RCC 7860 (cell line): ENCODE results near the gene DPY19L2.
"Not testable (repeated sequence)": the region's sequence is repeated elsewhere in the genome, so short reads cannot be mapped to it uniquely, and the experiment has no call there.

Experiments used
- DNase-seq: peaks from one replicate; pipeline ENCODE4 v3.0.0-alpha.2; 2015; ENCODE audit warnings: low spot score
- FAIRE-seq: peaks from 2 replicates; lab custom pipeline; 2012; peaks lifted over from hg19 to GRCh38; lab: Jason Lieb, UNC

DPY19L2 gene

DNA sequence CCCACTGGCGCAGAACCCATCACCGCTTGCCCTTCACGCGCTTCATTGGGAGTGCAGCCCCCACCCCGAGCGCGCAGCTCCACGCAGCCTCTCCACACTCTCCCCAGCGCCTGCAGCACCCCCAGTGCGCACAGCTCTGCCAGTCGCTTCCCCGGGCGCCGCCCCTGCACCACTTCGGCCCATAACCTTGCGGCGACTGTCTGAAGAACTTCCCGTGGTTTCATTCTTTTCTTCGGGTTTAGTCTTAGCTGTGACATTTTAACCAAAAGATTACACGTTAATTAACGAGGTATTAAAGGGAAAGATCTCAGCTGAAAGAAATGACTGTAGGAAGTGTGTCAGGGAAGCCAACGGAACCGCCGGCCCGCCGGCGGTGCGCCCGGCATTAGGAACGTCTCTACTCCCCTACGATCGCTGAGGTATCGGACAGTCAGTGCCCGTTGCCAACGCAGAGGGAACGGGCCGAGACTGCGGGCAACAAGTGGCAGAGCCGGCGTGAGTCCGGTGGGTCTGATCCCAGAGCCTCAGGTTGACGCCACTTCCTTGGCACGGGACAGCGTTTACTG lies 590 bp upstream of the DPY19L2 start:
- not testable (repeated sequence) for DNase-seq, FAIRE-seq

DNA sequence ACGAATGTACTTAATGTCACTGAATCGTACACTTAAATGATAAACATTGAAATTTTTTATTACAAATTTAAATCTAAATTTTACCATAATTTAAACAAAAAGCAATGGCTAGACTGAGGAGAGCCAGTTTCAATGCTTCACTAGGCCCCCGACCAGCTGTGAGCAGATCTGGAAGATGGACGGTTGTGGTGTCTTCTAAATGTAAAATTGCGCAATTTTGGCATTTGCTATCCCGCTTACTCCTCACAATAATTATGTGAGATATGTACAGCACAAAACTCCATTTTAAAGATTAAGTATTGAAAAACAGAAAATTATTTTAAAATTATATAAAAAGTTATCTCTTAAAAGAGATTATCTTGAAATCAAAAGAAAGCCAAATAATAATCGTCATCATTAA lies 5.3 kb downstream of the DPY19L2 start:
- not testable (repeated sequence) for DNase-seq, FAIRE-seq

DNA sequence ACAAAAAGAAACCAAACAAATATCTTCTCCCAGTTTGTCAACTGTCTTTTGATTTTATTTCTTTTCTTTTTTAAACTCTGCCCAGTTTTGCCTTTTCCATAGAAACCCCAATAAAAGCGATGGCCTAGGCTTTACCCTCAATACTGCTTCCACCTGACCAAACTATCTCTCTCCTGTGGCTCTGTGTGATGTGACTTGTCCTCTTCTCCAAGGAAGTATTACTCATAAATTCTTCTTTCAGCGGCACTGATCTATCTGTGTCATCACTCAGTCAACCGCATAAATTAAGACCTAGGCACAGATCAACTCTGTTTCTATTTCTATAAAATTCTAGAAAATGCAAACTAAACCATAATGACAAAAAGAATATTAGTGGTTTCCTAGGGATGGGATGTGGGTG lies 9.8 kb downstream of the DPY19L2 start:
- peak; percentile 27 for DNase-seq
- FAIRE-seq = peak; percentile 62

DNA sequence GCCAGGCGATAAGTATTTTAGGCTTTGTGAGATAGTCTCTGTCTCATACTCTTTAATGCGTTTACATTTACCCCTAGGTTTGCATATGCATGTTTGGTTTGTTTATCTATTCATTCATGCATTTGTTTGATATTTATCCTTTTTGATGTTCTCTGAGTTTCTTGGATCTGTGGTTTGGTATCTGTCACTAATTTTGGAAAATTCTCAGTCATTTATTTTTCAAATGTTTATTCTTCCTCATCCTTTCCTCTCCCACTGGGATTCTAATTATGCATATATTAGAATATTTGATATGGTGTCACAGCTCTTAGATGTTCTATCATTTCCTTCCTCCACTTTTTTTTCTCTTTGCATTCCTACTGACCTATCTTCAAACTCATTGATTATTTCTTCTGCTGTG lies 11.9 kb downstream of the DPY19L2 start:
- not testable (repeated sequence) for FAIRE-seq, DNase-seq

DNA sequence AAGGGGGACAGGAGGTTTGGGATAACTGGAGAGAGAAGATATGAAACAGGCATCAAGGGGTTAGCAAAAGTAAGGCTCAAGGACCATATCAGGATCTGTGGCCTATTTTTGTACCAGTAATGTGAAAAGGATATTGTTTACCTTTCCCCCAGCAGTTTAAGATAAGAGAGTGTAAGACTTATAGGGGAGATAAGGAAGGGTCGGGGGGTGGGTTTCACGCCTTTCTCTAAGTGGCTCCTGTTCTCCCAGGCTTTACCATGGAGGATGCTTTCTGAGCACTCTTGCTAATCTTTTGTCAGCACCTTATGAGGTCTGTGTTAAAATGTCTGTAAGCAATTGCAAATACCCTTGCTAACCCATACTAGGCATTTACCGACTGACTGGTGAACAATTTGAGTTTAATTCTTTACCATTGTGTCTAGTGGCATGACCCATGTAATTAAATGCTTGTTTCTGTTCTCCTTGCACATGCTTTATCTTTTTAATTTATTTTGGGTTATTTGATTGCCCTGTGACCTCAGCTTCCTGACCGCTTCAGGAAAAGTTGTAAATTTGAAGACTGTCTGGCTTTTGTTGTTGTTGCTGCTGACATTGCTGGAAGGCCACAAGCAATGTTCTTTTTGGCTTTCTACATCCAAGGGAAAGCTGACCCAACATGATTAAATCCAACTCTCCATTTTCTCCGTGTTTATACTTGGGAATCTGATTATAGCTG lies 12.6 kb downstream of the DPY19L2 start:
- DNase-seq, FAIRE-seq: not testable (repeated sequence)

DNA sequence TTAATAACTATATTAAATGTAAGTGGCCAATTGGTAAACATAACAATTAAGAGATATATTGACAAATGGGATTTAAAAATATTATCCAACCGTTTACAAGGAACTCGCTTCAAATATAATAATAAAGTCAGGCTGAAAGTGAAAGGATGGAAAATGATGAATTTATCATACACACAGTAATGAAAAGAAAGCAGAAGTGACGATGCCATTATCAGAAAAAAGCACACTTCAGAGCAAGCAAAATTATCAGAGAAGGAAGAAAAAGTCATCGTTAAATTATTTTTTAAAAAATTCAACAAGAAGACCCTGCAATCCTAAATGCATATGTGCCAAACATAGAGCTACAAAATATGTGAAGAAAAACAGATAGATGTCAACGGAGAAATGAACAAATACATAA lies 13.8 kb downstream of the DPY19L2 start:
- DNase-seq, FAIRE-seq: not testable (repeated sequence)

DNA sequence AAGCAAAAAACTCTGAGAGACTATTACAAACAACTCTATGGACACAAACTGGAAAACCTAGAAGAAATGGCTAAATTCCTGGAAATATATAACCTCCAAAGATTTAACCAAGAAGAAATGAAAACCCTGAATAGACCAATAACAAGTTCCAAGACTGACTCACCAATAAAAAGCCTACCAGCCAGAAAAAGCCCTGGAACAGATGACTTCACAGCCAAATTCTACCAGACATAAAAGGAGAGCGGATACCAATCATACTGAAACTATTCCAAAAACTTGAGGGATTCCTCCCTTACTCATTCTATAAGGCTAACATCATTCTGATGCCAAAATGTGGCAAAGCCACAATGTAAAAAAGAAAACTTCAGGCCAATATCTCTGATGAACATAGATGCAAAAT lies 18.8 kb downstream of the DPY19L2 start:
- FAIRE-seq (peak; percentile 53), DNase-seq (peak; percentile 60)

DNA sequence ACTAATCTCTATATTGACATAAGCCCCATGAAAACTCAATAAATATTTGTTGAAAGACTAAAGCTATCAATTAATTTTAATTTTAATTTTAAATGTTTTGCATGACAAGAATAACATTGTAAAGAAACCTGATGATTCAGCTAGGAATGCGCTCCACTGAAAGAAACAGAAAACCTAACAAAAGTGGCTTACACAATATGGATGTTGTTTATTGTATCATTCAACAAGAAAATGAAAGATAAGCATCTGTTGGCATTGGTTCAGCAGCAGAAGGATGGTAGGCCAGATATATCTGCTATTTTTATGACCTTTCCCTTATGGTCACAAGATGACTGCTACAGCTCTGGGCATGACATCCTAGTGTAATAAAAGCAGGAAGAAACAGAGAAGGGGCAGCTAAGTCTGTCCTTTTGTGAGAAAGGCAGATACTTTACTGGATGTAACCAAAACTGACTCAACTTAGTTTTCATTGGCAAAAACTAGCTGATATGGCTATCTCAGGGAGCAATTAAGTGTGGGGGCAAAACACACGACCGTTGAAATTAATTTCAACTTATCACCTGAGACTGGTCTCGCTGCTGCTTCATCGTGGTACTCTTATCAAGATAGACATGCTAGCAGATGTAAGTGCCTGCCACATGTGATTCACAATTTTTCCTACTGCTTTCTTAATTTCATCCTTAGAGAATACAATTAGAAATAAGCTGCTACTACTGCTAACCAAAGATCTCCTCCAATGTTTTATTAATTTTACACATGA lies 24.7 kb downstream of the DPY19L2 start:
- DNase-seq, FAIRE-seq: not testable (repeated sequence)

DNA sequence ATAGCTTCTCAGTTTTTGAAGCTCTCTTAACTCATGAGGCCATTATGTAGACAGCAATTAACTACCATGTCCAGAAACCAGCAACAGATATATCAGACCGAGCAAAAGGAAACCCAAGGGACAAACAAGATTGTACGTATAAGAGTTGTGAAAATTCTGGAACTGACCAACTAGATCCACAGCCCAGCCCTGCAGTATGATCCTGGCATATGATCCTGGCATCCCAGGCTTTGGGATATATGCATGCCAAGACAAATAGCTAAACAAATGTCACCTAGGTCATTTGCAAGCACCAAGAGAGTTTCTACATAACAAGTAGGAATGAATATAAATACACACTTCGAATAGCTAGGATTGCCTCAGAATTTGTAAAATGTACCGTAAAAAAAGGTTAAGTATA lies 44.0 kb downstream of the DPY19L2 start:
- not testable (repeated sequence) for FAIRE-seq, DNase-seq

DNA sequence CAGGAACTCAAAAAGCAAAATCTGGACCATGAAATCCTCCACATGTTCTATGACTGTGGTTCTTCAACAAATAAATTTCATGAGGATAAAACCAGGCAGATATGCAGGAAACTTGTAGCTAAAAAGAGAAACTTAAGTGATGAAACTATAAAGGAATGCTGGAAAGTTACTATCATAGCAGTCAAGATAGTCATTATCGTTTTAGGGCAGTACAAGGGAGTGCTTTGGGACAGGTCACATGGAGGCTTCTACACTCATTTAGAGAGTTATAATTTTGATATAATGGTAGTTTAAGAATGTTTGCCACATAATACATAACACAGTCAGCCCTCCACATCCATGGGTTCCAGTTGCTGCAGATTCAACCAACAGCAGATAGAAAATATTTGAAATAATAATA lies 52.7 kb downstream of the DPY19L2 start:
- not testable (repeated sequence) for DNase-seq, FAIRE-seq

DNA sequence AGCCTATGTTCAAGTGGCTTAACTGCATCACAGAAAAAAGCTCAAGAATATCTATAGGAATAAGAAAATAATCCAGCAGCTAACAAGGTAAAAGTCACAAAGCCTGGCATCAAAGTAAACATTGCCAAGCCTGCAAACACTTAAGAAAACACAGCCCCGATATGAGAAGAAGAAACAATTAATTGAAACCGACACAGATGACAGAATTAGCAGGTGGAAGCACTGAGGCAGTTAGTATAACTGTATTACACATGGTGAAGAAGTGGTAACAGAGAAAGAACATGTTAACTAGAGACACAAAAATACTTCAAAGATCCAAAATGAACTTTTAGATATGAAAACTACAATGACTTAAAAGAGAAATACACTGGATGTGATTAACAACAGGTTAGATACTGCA lies 57.0 kb downstream of the DPY19L2 start:
- not testable (repeated sequence) for FAIRE-seq, DNase-seq

DNA sequence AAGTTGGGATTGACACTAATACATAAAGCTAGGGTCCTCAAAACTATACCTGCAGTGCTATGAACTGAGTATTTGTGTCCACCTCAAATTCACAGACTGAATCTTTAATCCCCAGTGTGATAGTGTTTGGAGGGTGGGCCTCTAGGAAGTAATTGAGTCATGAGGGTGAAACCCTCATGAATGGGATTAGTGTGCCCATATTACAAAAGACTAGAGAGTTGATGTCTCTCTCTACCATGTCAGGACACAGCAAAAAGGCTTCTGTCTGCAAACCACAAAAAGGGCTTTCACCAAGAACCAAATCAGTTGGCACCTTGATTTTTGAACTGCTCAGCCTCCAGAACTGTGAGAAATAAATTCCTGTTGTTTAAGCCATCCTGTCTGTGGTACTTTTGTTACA lies 59.0 kb downstream of the DPY19L2 start:
- not testable (repeated sequence) for DNase-seq, FAIRE-seq

DNA sequence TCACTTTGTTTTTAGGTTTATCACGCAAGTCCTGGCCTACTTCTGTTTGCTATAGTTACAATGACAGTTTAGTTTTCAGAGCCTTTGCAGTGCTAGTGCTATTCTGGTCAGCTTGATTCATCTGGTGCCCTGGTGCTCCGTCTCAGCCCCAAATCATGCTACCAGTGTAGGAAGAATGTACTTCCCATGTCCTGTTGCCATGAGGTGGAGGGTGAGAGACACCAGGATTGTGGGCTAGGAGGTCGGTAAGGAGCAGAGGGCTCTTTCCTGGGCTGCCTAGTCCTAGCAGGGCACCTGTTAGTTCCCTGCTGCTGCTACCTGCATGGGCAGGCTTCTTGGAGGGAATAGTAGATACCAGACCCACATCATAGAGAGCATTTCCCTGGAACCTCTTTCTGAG lies 63.3 kb downstream of the DPY19L2 start:
- FAIRE-seq = not testable (repeated sequence)

DNA sequence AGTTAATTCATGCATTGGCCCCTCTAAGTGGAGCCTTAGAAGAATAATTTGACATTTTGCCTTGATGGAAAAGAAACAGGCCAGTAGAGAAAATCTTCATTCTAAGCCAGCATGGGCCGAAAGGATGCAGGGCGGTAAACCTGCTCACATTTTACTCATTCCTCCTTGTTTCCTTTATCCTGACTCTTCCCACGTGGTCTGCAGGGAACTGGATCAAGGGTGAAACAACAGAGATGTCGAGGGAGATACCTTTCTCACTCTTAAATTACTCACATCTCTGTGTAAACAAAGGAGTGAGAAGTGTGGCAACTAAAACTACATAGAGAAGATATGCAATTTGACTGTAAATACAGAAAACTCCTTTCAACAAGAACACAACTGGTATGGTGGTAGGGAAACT lies 73.5 kb downstream of the DPY19L2 start:
- not testable (repeated sequence) for DNase-seq
- FAIRE-seq = peak; percentile 74

More for the DNA sequence above, 63.3 kb downstream of the DPY19L2 start:
- not testable (repeated sequence) for DNase-seq

DNA sequence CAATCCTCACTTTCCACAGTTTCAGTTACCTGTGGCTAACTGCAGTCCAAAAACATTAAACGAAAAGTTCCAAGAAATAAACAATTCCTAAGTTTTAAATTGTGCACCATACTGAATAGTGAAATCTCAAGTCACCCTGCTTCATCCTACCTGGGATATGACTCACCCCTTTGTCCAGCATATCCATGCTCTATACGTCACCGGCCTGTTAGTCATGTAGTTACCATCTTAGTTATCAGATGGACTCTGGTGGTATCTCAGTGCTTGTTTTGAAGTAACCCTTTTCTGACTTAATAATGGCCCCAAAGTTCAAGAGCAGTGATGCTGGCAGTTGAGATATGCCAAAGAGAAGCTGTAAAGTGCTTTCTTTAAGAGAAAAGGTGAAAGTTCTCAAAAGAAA lies 83.9 kb downstream of the DPY19L2 start:
- not testable (repeated sequence) for FAIRE-seq
- peak; percentile 20 for DNase-seq

DNA sequence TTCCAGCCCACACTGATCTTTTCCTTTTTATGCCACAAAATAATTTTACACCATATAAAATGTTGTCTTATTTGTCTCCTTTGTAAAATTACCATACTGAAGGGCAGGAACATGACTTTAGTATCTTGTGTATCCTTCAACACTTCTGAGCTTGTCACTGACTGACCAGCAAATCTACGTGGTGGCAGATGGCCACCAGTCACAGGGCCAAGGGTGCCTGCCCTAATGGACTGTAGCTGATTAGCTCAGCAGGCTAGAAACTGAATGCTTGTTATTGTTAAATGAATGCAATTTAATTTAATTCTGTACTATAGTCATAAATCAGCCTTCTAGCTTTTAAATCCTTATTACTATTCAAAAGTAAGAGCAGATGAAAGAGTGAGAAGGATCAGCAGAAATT lies 85.0 kb downstream of the DPY19L2 start:
- not testable (repeated sequence) for DNase-seq, FAIRE-seq

DNA sequence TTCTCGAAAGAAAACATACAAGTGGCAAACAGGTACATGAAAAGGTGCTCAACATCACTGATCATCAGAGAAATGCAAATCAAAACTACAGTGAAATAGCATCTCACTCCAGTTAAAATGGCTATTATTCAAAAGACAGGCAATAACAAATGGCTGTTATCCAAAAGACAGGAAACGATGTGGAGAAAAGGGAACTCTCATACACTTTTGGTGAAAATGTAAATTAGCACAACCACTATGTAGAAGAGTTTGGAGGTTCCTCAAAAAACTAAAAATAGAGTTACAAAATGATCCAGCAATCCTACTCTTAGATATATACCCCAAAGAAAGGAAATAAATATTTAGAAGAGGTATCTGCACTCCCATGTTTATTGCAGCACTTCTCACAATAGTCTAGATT lies 90.7 kb downstream of the DPY19L2 start:
- DNase-seq, FAIRE-seq: not testable (repeated sequence)

DNA sequence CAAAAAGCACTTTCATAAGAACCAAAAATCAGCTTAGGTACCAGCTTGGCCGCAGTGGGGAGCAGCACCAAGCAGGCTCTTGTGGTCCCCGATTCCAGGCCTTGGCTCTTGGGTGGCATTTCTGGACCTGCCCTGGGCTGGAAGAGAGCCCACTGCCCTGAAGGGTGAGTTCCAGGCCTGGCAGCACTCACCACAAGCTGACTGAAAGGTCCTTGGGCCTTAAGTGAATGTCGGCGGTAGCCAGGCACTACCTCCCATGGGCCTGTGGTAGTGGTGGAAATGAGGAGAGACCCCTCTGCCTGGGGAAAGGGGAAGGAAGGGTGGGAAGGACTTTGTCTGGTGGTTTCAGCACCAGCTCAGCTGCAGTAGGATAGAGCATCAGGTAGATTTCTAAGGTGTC lies 96.3 kb downstream of the DPY19L2 start:
- DNase-seq, FAIRE-seq: not testable (repeated sequence)

DNA sequence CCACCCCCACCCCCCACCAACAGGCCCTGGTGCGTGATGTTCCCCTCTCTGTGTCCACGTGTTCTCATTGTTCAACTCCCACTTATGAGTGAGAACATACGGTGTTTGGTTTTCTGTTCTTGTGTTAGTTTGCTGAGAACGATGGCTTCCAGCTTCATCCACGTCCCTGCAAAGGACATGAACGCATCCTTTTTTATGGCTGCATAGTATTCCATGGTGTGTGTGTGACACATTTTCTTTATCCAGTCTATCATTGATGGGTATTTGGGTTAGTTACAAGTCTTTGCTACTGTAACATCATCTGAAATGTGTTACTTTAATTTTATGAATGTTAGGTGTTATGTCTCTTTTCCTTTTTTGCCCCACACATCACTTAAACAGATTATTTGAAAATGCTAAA lies 109.8 kb downstream of the DPY19L2 start:
- DNase-seq, FAIRE-seq: not testable (repeated sequence)

DNA sequence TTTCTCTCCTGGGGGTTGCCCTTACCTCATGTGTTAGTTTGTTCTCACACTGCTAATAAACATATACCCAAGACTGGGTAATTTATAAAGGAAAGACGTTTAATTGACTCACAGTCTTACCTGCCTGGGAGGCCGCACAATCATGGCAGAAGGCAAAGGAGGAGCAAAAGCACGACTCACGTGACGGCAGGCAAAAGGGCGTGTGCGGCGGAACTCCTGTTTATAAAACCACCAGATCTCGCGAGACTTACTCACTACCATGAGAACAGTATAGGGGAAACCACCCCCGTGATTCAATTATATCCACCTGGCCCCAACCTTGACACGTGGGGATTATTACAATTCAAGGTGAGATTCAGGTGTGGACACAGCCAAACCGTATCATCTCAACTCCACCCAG lies 116.9 kb downstream of the DPY19L2 start:
- FAIRE-seq, DNase-seq: not testable (repeated sequence)

DNA sequence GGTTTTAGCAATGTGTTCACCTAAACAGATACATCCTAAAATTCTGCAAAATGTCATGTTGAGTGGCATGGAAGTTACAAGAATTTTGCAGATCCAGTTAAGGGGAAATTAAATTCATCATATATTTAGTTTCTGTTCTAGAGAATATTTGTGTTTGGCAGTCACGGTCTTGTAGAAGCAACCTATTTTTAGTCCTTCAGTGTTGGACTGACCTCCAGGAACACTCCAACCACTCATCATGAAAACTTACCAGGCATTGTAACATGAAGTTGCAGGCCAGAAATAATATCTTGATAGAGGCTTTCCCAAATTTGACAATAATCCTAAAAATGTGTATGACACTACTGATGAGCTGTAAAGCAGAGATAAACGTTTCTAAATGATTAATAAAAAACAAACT lies 119.3 kb downstream of the DPY19L2 start:
- not testable (repeated sequence) for FAIRE-seq, DNase-seq
